GM18861 (cell line): ENCODE data around the gene TMEM178B.

Experiments used
- ATAC-seq: cut with Tn5 transposase; IDR thresholded peaks from one replicate; pipeline ENCODE4 v1.9.1; 2021; ENCODE audit not compliant: unreplicated experiment

TMEM178B gene

GRCh38 chr7:141349338-141349737 is 275.5 kb downstream of the TMEM178B start:
- ATAC-seq, result no peak

- ATAC-seq, result no peak
Observed at GRCh38 chr7:141349804-141350203, 275.9 kb downstream of the TMEM178B start.

- no peak for ATAC-seq
Observed at GRCh38 chr7:141351175-141351574, 277.3 kb downstream of the TMEM178B start.

- no peak for ATAC-seq
Observed at GRCh38 chr7:141352955-141353354, 279.1 kb downstream of the TMEM178B start.

- no peak for ATAC-seq
Observed at GRCh38 chr7:141354251-141354650, 280.4 kb downstream of the TMEM178B start.

- no peak for ATAC-seq
Observed at GRCh38 chr7:141355032-141355431, 281.2 kb downstream of the TMEM178B start.

- no peak for ATAC-seq
Observed at GRCh38 chr7:141356161-141356560, 282.3 kb downstream of the TMEM178B start.

GRCh38 chr7:141358386-141358785 is 284.5 kb downstream of the TMEM178B start:
- no peak for ATAC-seq

GRCh38 chr7:141359262-141359661 is 285.4 kb downstream of the TMEM178B start:
- ATAC-seq, result no peak

GRCh38 chr7:141359740-141360415 is 286.0 kb downstream of the TMEM178B start:
- ATAC-seq, result no peak

- ATAC-seq, result no peak
Observed at GRCh38 chr7:141360416-141360760, 286.5 kb downstream of the TMEM178B start.

- ATAC-seq, result no peak
Observed at GRCh38 chr7:141360803-141361202, 286.9 kb downstream of the TMEM178B start.

- no peak for ATAC-seq
Observed at GRCh38 chr7:141361479-141361878, 287.6 kb downstream of the TMEM178B start.

GRCh38 chr7:141361960-141362359 is 288.1 kb downstream of the TMEM178B start:
- ATAC-seq, result no peak

- ATAC-seq, result no peak
Observed at GRCh38 chr7:141362580-141363435, 288.9 kb downstream of the TMEM178B start.

- no peak for ATAC-seq
Observed at GRCh38 chr7:141363748-141364147, 289.9 kb downstream of the TMEM178B start.

GRCh38 chr7:141366091-141366621 is 292.3 kb downstream of the TMEM178B start:
- ATAC-seq, result no peak

- no peak for ATAC-seq
Observed at GRCh38 chr7:141369422-141369821, 295.6 kb downstream of the TMEM178B start.

- no peak for ATAC-seq
Observed at GRCh38 chr7:141370178-141370577, 296.3 kb downstream of the TMEM178B start.

GRCh38 chr7:141370650-141371049 is 296.8 kb downstream of the TMEM178B start:
- ATAC-seq, result no peak

GRCh38 chr7:141374425-141374824 is 300.6 kb downstream of the TMEM178B start:
- ATAC-seq, result no peak

GRCh38 chr7:141375442-141375841 is 301.6 kb downstream of the TMEM178B start:
- no peak for ATAC-seq
